Lower leg skin (tissue), 4 donors: ENCODE data around the gene HES3. TPM values are rescaled to one million over a fixed set of nuclear protein-coding genes. Genes with fewer than 3 reads are reported as not detected.

Experiments used
- DNase-seq, 2 donors: peaks; one replicate each; pipeline ENCODE4 v3.0.0-alpha.2; 2019; ENCODE audit warnings: low spot score in 2 of 2
- H3K4me3 ChIP-seq: fragments of 200-600 bp; sonication (generic); 2 replicates; pipeline ENCODE4 v1.5.1; 2017; ENCODE audit warnings: mild to moderate bottlenecking, low read depth; ENCODE audit not compliant: poor library complexity, severe bottlenecking
- POLR2A ChIP-seq, 2 donors: fragments of 450-650 bp; IDR thresholded peaks; one replicate each; pipeline ENCODE4 v1.6.1; 2016 to 2017; ENCODE audit warnings: antibody characterized with exemption in 2 of 2, mild to moderate bottlenecking in 1 of 2, moderate library complexity in 1 of 2
- WGBS, 2 donors: methylation state at CpG; one replicate each; pipeline ENCODE4 v1.1.5; 2018; 5-methylcytosine and 5-hydroxymethylcytosine counted together
- intact Hi-C: fragments of 100-400 bp; cut with DNase I; formaldehyde crosslinking; loops from one replicate; pipeline ENCODE4 v1.15.0; 2023; ENCODE audit warnings: low total_unique reads
- total RNA-seq, 4 donors: library from RNA; depleted of rRNA; stranded (reverse); fragments of >200 nt; gene quantifications; one replicate each; pipeline ENCODE4 v1.1.0, GENCODE V29; 2016
- TF ChIP-seq, protein P1 (sequence below), 3 donors: fragments of 450-650 bp; IDR thresholded peaks; one replicate each; pipeline ENCODE4 v1.5.1; 2016; ENCODE audit warnings: antibody characterized with exemption in 3 of 3, mild to moderate bottlenecking in 3 of 3, moderate library complexity in 2 of 3

Gene HES3
- total RNA-seq, 4 donors from 2014 or later: not detected

DNA sequence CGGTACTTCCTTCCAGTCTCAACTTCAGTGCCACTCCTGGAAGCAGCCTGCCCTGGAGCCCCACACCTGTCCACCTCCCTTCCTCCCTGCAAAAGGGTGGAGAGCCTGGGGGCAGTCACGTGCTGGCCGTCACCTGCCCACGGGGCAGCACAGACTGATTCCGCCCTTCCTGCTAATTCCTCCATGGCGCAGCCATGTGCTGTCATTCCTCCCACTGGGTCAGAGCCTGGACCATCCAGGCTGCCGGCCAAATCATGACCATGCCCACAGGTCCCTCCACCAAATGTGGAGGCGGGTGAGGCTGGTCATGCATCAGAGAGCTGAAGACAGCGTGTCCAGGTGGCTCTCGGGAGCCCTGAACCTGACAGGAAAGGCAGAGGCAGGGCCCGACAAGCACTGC is 41.4 kb downstream of the HES3 start:
- no peak for DNase-seq
- TF ChIP-seq, protein P1, sequence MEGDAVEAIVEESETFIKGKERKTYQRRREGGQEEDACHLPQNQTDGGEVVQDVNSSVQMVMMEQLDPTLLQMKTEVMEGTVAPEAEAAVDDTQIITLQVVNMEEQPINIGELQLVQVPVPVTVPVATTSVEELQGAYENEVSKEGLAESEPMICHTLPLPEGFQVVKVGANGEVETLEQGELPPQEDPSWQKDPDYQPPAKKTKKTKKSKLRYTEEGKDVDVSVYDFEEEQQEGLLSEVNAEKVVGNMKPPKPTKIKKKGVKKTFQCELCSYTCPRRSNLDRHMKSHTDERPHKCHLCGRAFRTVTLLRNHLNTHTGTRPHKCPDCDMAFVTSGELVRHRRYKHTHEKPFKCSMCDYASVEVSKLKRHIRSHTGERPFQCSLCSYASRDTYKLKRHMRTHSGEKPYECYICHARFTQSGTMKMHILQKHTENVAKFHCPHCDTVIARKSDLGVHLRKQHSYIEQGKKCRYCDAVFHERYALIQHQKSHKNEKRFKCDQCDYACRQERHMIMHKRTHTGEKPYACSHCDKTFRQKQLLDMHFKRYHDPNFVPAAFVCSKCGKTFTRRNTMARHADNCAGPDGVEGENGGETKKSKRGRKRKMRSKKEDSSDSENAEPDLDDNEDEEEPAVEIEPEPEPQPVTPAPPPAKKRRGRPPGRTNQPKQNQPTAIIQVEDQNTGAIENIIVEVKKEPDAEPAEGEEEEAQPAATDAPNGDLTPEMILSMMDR (IDR thresholded peaks at IDR 0.05): no peak
- no peak for TF ChIP-seq POLR2A (IDR thresholded peaks at IDR 0.05)
- no peak overlapping the region for H3K4me3 ChIP-seq
- 94 to 95% methylated on average over 11 of the region's 11 CpGs for WGBS, 2 donors
- intact Hi-C loops: no loop called here

DNA sequence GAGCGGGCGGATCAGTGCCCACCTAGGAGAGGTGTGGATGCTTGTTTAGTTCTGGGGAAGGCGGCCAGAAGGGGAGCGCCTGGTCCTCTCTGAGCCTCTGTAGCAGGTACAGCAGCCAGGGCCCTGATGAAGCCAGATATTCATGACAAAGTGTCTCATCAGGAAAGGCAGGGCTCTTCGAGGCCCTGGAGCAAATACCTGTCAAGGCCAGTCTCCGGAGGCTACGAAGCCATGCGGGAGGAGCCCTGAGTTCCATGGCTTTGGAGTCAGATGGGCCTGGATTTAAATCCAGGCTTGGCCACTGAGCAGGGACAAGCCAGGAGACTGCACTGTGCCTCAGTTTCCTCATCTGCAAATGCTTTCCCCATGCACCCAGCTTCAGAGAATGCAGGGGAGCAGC is 42.3 kb downstream of the HES3 start:
- WGBS, 2 donors: 74 to 83% methylated on average over 8 of the region's 8 CpGs
- TF ChIP-seq, protein P1 (IDR thresholded peaks at IDR 0.05): no peak
- no peak for TF ChIP-seq POLR2A (IDR thresholded peaks at IDR 0.05)
- intact Hi-C loops: no loop called here
- H3K4me3 ChIP-seq: no peak overlapping the region
- DNase-seq: no peak

DNA sequence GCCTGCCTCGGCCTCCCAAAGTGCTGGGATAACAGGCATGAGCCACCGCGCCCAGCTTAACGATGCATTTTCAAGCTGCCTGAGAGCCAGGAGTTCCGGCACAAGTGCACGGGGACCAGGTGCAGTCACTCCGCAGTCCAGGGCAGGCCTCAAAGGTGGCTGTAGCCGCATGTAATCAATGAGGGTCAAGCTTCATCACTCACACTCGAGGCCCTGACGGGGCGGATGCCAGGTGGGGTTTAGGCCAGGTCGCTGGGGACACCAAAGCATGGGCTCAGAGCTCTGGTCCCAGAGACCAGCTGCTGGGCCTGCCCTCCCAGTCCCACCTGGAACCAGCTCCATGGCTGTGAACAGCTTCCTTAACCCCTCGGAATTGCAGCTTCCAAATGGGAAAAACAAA is 43.0 kb downstream of the HES3 start:
- WGBS, 2 donors: 83 to 86% methylated on average over 13 of the region's 13 CpGs
- intact Hi-C loops: no loop called here
- H3K4me3 ChIP-seq: no peak overlapping the region
- TF ChIP-seq, protein P1 (IDR thresholded peaks at IDR 0.05): no peak
- TF ChIP-seq POLR2A (IDR thresholded peaks at IDR 0.05): no peak
- no peak for DNase-seq

DNA sequence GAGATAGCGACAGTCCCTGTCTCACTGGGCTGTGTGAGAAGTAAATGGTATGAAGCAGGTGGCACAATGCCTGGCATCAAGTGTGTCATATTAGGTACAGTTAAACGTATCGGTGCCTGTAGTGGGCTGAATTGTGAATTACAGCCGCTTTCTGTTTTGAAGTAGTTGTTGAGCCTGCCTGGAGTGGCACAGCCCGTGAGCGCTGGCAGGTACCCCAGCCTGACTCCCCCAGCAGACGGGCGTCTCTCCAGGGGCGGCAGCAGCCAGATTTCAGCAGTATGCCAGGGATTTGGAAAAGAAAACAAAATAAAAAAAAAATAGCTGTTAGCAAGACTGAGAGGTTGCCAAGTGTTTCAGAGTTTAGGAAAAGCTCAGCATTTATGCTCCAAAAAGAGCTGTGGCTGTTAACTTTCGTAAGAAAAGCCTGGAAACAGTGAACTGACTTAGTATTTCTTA is 43.5 kb downstream of the HES3 start:
- H3K4me3 ChIP-seq: no peak overlapping the region
- intact Hi-C loops: no loop called here
- TF ChIP-seq POLR2A (IDR thresholded peaks at IDR 0.05): no peak
- TF ChIP-seq, protein P1 (IDR thresholded peaks at IDR 0.05): no peak
- WGBS, 2 donors: 36 to 40% methylated on average over 10 of the region's 10 CpGs
- DNase-seq: no peak

DNA sequence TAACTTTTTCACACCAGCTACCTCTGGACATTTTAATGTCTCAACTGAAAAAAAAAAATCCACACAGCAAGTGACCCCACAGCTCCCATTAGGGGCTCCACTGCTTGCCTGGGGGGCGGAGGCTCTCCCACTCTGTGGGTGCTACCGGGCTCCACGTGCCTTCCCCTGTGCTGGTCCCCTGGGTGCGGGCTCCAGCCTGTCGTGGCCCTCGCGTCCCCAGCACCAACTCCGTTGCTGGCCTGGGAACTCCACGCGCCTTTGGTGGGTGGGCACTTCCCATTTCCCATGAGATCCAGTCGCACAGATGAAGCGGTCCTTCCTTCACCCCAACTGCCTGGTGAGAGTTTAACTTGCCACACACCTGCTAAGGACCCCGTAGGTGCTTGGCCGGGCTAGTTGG is 44.0 kb downstream of the HES3 start:
- WGBS, 2 donors: 73 to 84% methylated on average over 14 of the region's 14 CpGs
- TF ChIP-seq POLR2A (IDR thresholded peaks at IDR 0.05): no peak
- TF ChIP-seq, protein P1 (IDR thresholded peaks at IDR 0.05): no peak
- intact Hi-C loops: no loop called here
- DNase-seq: no peak
- no peak overlapping the region for H3K4me3 ChIP-seq

DNA sequence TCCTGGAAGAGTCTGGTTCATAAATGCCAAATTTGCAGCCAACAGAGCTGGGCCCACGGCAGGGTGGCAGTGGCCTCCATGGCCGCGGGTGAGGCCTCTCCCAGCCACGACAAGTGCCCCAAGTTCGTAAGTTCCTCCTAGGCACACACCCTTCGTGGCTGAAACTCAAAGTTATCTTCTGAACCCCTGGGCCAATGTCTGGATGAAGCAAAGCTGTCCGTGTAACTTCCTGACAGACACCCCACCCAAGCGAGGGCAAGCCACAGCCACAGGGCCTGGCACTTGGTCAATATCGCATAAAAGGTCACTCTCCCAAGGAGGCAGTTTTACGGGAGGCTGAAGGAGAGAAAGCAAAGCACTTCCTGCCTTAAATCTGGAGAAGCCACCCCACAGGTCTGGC is 44.7 kb downstream of the HES3 start:
- no peak overlapping the region for H3K4me3 ChIP-seq
- 39 to 71% methylated on average over 8 to 10 of the region's 10 CpGs for WGBS, 2 donors
- intact Hi-C loops: no loop called here
- no peak for DNase-seq
- TF ChIP-seq POLR2A (IDR thresholded peaks at IDR 0.05): no peak
- TF ChIP-seq, protein P1 (IDR thresholded peaks at IDR 0.05): no peak
